MCF 10A (cell line): Measurements from ENCODE around the gene ERP29. TPM values are rescaled to one million over a fixed set of nuclear protein-coding genes. Genes with fewer than 3 reads are reported as not detected.

ENCODE experiments used
- BruUV-seq: library from RNA; stranded (reverse); fragments of 400-500 nt; replicated peaks from 2 replicates; lab custom pipeline; 2021; lab: Mats Ljungman, UMichigan
- CTCF ChIA-PET: fragments of 300-600 bp; sonication (Branson Sonifier 250); formaldehyde crosslinking; extraction: SDS; loops from one replicate; lab custom pipeline; 2021; ENCODE audit warnings: antibody characterized with exemption, inconsistent platforms; lab: Yijun Ruan, JAX
- POLR2A ChIA-PET: fragments of 300-600, 350-650 bp; sonication (Branson Sonifier 250); formaldehyde crosslinking; extraction: SDS; loops from one replicate; lab custom pipeline; 2020; ENCODE audit warnings: antibody characterized with exemption, inconsistent platforms; lab: Yijun Ruan, JAX
- DNase-seq: peaks from one replicate; pipeline ENCODE4 v3.0.0-alpha.2; 2018; ENCODE audit not compliant: unreplicated experiment
- H3K27ac Mint-ChIP-seq: one replicate; pipeline ENCODE4 v1.8.0; 2022; ENCODE audit warnings: mild to moderate bottlenecking, low read depth, mixed read lengths; ENCODE audit not compliant: unreplicated experiment
- H3K27me3 Mint-ChIP-seq: one replicate; pipeline ENCODE4 v1.8.0; 2022; ENCODE audit warnings: mixed read lengths; ENCODE audit not compliant: insufficient read depth, unreplicated experiment
- H3K36me3 Mint-ChIP-seq: one replicate; pipeline ENCODE4 v1.8.0; 2022; ENCODE audit warnings: mild to moderate bottlenecking, moderate library complexity, mixed read lengths; ENCODE audit not compliant: insufficient read depth, unreplicated experiment
- H3K4me1 Mint-ChIP-seq: one replicate; pipeline ENCODE4 v1.8.0; 2022; ENCODE audit warnings: mixed read lengths; ENCODE audit not compliant: insufficient read depth, unreplicated experiment
- H3K4me3 Mint-ChIP-seq: one replicate; pipeline ENCODE4 v1.8.0; 2022; ENCODE audit warnings: mild to moderate bottlenecking, moderate library complexity, mixed read lengths; ENCODE audit not compliant: unreplicated experiment
- H3K9me3 Mint-ChIP-seq: one replicate; pipeline ENCODE4 v1.8.0; 2022; ENCODE audit warnings: mixed read lengths; ENCODE audit not compliant: unreplicated experiment
- CTCF ChIP-seq: fragments of 200-600 bp; IDR thresholded peaks from one replicate; pipeline ENCODE4 v1.8.0; 2022; ENCODE audit warnings: antibody characterized with exemption, mild to moderate bottlenecking; ENCODE audit not compliant: unreplicated experiment
- intact Hi-C: fragments of 100-400 bp; cut with micrococcal nuclease; formaldehyde crosslinking; loops from 2 replicates; pipeline ENCODE4 v1.14.1; 2022
- total RNA-seq: library from RNA; stranded (reverse); gene quantifications from 2 replicates; pipeline ENCODE4 v1.2.3, GENCODE V29; 2022

ERP29 gene
- total RNA-seq, 1 experiment from 2014 or later = 124 TPM

- BruUV-seq = no TSS peak
- Mint-ChIP-seq H3K36me3 (peaks cover 12% of the 10 kb centered on the region), H3K9me3 (no peaks in the 10 kb centered on the region), H3K27me3 (no peaks in the 10 kb centered on the region), H3K27ac (no peak overlapping the region), H3K4me1 (peaks cover 6% of the 10 kb centered on the region), H3K4me3 (no peak overlapping the region)
- TF ChIP-seq CTCF = no peak
- intact Hi-C loops = no loop called here
- CTCF ChIA-PET = interaction anchor here (0.6 kb wide), 1 partner anchor 1500 kb away, joined by 3 read pairs; no protein-coding TSS in a partner anchor
- no peak for DNase-seq
- POLR2A ChIA-PET = interaction anchor here (2.7 kb wide), 1 partner anchor 13 kb away, joined by 20 read pairs; the partner anchor contains the start of genes ERP29 and TMEM116
Measured at GRCh38 chr12:112000820-112001219, 12.4 kb upstream of the ERP29 start.

DNA sequence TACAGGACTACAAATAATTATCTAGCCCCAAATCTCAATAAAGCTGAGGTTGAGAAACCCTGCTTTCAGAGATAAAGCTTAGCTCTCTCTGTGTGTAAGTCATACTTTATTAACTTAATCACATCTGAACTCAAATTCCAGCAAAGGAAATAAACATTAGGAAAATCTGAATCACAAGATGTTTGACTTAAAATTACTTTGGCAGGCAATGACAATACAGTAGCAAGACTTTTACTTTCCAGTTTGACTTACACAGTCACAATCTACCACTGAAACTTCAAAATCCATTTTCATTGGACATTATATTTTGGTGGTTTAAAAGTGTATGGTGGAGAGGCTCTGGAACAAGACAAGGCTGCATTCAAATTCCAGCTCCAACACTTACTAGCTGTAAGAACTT is 11.7 kb upstream of the ERP29 start:
- TF ChIP-seq CTCF = no peak
- ChIA-PET POLR2A (interaction anchor here (0.6 to 2.7 kb wide), 2 partner anchors 12 to 394 kb away, joined by 3 to 20 read pairs; partner anchors contain the start of genes ERP29 and TMEM116), CTCF (no interaction called here)
- Mint-ChIP-seq H3K4me3 (no peak overlapping the region), H3K36me3 (peaks cover 6% of the 10 kb centered on the region), H3K27me3 (no peaks in the 10 kb centered on the region), H3K4me1 (peaks cover 12% of the 10 kb centered on the region), H3K9me3 (no peaks in the 10 kb centered on the region), H3K27ac (no peak overlapping the region)
- DNase-seq = no peak
- intact Hi-C loops = no loop called here
- BruUV-seq = no TSS peak

- no peak for TF ChIP-seq CTCF
- POLR2A ChIA-PET = interaction anchor here (0.6 to 1.4 kb wide), 2 partner anchors 9 to 1900 kb away, joined by 3 to 8 read pairs; partner anchors contain the start of genes ERP29 and TMEM116
- Mint-ChIP-seq H3K27me3 (no peaks in the 10 kb centered on the region), H3K9me3 (no peaks in the 10 kb centered on the region), H3K4me1 (peaks cover 12% of the 10 kb centered on the region), H3K4me3 (no peak overlapping the region), H3K36me3 (peaks cover 6% of the 10 kb centered on the region), H3K27ac (no peak overlapping the region)
- BruUV-seq = no TSS peak
- intact Hi-C loops = no loop called here
- CTCF ChIA-PET = interaction anchor here (0.5 to 0.9 kb wide), 5 partner anchors 8 to 1258 kb away, joined by 3 read pairs; no protein-coding TSS in a partner anchor
- no peak for DNase-seq
Measured at GRCh38 chr12:112004041-112004440, 9.2 kb upstream of the ERP29 start.

- Mint-ChIP-seq H3K36me3 (peaks cover 6% of the 10 kb centered on the region), H3K9me3 (no peaks in the 10 kb centered on the region), H3K4me3 (no peak overlapping the region), H3K27ac (peak overlapping the region; percentile 21), H3K27me3 (no peaks in the 10 kb centered on the region), H3K4me1 (peaks cover 12% of the 10 kb centered on the region)
- DNase-seq = peak; percentile 40
- TF ChIP-seq CTCF = no peak
- no TSS peak for BruUV-seq
- intact Hi-C loops = no loop called here
- CTCF ChIA-PET = no interaction called here
- POLR2A ChIA-PET = interaction anchor here (0.7 to 0.8 kb wide), 4 partner anchors 13 to 391 kb away, joined by 3 read pairs; no protein-coding TSS in a partner anchor
Measured at GRCh38 chr12:112005419-112006395, 7.5 kb upstream of the ERP29 start.
